HG03457 (cell line): ENCODE measurements around the gene EBF3.

ENCODE experiments used
- ATAC-seq: cut with Tn5 transposase; IDR thresholded peaks from one replicate; pipeline ENCODE4 v1.9.1; 2021; ENCODE audit warnings: moderate number of reproducible peaks; ENCODE audit not compliant: unreplicated experiment

Gene EBF3

GRCh38 chr10:129877773-129878371, 86.2 kb downstream of the EBF3 start:
- no peak for ATAC-seq

DNA sequence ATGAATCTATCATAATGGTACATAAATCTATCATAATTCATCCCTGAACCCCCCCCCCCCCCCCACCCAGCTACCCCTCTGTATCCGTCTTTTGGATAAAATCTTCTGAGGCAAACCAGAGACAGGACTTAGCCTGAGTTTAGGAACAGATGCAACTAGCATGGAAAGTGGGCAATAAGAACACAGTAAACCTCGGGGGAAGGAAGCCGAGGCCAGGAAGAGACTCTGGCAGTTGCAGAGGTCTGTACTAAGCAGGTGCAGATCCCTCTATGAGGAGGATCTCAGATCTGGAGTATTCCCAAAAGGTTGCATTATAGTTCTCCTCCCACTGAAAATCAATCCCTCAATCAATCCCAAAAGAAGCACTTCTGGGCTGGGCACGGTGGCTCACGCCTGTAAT, 87.2 kb downstream of the EBF3 start:
- no peak for ATAC-seq

GRCh38 chr10:129875993-129876726, 87.9 kb downstream of the EBF3 start:
- ATAC-seq = no peak

GRCh38 chr10:129873351-129873750, 90.7 kb downstream of the EBF3 start:
- no peak for ATAC-seq

- no peak for ATAC-seq
Observed at GRCh38 chr10:129871966-129872365, 92.1 kb downstream of the EBF3 start.

GRCh38 chr10:129870961-129871621, 93.0 kb downstream of the EBF3 start:
- ATAC-seq = no peak

- ATAC-seq = no peak
Observed at GRCh38 chr10:129870474-129870757, 93.7 kb downstream of the EBF3 start.

DNA sequence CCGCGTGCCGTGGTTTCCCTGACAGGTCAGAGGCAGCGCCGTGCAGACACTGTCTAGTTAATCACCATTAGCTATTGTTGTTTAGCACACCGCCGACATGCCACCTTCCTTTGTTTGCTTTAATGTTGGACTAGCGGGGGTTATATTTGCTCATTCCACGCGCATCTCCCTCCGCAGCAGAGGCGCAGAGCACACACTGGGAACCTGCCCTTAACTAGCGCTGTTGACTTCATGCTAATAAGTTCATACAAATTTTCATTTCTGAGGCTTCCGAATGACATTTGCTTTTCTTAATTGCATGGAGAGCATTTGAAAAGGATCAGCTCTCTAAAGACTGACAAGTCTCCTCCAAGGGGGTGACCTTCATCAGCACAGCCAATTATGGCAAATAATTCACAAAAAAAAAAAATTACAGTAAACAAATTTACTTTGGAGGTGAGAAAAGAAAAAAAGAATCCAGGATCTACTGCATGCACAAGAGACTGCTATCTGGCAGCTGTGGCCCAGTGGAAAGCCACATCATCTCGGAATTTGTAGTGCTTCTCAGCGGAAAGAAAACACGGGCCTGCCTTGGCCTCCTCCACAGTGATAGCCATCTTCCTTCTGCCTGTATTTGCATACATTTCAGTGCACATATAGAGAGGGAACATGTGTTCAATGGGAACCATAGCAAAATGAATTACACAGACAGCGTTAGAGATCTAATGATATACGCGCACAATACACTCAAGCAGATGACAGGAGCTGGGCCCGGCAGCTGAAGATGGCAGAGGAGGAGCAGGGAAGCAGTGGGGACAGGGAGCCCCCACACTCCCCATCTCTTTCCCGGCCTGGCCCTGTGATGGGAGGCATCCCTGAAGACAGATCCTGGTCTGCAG, 94.2 kb downstream of the EBF3 start:
- ATAC-seq = no peak

GRCh38 chr10:129868449-129869035, 95.5 kb downstream of the EBF3 start:
- ATAC-seq = no peak

- no peak for ATAC-seq
Observed at GRCh38 chr10:129867631-129868179, 96.4 kb downstream of the EBF3 start.

DNA sequence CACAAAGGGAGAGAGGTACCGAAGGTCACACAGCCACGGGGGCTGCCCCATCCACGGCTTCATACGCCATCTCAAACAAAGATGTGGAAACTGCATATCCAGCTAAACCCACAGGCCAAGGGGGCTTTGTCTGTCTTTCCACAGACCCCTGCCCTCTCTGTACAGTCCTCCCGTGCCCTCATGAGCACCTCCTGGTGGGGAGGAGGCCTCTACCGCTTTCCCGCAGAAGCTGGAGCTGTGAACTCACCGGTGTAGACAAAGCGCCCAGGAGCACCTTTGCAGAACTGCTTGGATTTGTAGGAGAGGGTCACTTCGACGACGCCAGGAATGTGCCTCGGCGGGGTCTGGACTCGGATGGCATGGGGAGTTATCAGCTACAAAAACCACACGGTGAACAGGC, 97.2 kb downstream of the EBF3 start:
- ATAC-seq = no peak

GRCh38 chr10:129865960-129866359, 98.1 kb downstream of the EBF3 start:
- no peak for ATAC-seq

GRCh38 chr10:129865413-129865812, 98.7 kb downstream of the EBF3 start:
- ATAC-seq = no peak

DNA sequence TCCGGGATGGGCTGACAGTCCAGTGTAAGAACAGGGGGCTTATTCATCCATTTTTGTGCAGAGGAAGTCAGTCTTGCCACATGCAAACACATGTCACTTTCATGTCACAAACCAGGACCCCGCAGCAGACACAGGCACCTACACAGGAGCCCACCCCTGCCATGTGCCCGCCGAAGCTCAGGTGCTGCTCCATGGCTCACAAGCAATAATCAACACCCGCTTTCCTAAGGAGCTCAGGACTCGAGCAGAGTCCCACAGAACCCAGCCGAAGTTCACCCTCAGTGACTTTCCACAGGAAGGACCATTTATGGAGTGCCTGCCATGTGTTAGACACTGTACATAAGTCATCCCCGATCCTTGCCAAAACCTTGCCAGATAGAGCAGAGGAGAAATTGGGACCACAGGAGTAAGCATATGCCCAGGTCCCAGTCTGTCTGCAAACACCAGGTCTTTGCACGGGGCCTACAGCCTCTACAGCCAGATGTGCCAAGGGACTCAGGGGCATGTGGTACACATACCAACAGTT, 99.4 kb downstream of the EBF3 start:
- no peak for ATAC-seq

DNA sequence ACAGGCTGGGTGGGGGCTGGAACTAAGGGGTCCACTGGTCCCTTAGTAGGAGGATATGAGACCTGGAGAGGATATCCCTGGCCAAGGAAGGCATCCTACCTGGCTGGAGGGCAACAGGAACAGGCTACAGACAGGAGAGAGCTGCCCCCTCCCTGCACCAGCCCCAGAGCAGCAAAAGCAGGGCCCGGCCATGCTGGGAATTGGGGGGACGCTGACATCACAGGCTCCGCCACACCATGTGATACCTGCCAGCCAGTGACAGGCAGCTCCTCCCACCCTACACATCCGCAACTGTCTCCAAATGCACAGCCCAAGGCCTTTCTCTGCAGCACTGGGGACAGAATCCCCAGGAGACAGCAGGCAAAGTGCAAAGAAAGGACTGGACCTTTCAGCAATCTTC, 100.0 kb downstream of the EBF3 start:
- no peak for ATAC-seq

DNA sequence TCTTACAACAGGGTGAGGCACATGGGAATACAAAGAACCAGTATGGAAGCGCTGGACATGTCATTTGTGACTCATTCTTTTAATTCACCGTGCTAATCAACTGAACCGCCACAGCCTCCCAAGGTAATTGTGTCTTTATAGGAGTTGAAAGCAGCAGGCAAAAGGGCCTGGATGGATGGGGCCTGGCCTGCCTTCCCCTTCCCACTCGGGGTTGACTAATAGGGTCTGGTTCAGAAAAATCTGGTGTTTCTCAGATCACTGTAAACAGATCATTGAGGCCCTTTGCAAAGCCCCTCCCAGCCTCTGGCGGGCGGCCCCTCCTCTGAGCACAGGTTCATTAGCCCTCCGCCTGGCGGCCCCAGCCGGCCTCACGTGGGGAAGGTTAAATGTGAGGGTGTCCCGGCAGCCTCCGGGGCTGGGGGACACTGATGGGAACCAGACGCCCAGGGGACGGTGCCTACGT, 100.8 kb downstream of the EBF3 start:
- ATAC-seq = no peak

DNA sequence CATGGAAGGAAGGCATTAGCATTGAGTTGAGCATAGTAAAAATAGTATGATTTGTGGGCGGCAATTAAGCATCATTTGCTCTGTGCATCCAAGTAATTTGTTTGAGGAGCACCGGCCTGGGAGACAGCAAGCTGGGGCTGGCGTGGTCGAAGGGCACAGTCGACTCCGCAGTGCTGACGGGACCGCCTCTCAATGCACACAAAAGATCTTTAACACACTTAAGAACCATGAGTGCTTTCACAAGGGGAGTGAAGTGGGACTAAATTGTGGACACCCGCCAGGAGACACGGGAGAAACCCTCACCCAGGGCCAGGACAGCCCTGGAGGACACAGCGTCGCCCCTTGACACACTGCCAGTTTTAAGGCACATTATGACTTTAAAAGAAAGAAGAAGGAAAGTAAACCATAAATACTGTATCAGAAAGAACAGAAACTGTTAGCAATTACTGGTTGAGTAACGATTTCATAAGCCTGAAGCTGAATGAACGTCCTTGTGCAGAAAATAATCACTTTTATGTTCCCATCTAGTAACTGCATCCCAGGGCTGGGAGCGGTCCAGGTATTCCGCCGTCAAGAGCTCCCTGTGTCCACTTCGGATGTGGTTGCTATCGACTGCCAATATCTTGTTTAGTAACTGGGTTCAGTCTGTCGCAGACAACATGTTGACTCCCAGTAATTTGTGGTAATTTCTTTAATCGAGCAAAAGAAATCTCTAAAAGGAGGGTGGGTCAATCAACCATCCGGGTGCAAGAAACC, 102.1 kb downstream of the EBF3 start:
- no peak for ATAC-seq

DNA sequence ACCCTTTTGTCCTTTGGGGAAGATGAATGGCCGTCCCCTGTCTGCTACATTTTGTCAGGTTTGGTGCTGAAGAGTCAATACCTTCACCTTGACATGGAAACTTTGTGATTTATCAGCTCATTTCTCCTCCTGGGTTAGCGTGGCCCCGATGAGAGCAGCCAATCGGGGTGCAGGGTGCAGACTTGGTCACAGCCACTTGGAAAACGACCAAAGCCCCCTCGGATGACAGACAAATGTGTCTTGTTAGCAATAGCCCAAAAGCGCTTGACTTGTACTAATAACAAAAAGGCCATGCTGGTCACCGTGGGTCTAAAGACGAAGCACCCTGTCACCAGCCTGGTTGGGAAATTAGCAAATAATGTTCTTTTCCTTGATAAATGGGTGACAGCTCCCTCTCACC, 103.7 kb downstream of the EBF3 start:
- ATAC-seq = no peak

DNA sequence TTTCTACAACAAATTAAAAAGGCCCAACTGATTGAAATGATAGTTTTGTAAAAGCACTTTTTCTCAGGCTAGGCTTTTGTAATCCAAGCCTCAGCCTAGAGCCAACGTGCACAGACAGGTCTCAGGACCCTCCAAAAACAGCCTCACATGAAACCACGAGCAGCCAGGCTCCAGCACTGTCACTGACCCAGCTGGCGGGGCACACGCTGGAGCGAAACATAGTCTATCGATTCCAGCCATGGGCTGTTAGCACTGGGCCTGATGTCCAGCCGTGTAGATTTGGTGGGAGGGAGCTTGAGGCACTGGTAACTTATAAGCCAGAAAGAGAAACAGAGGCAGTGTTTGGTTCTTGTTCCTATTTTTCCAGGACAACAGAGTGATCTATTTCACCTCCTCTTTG, 104.5 kb downstream of the EBF3 start:
- ATAC-seq = no peak
